Suprapubic skin (tissue), 4 donors: ENCODE measurements around the gene GAS6. TPM values are rescaled to one million over a fixed set of nuclear protein-coding genes. Genes with fewer than 3 reads are reported as not detected.

Experiments
- DNase-seq, 2 donors: peaks; one replicate each; pipeline ENCODE4 v3.0.0-alpha.2; 2019; ENCODE audit warnings: low spot score in 2 of 2
- H3K27ac ChIP-seq: fragments of 200-600 bp; sonication (generic); one replicate; pipeline ENCODE4 v1.5.1; 2019
- H3K27me3 ChIP-seq: fragments of 200-600 bp; sonication (generic); one replicate; pipeline ENCODE4 v1.5.1; 2019
- H3K36me3 ChIP-seq: fragments of 200-600 bp; sonication (generic); one replicate; pipeline ENCODE4 v1.5.1; 2019
- H3K4me1 ChIP-seq: fragments of 200-600 bp; sonication (generic); one replicate; pipeline ENCODE4 v1.5.1; 2019
- H3K4me3 ChIP-seq: fragments of 200-600 bp; sonication (generic); one replicate; pipeline ENCODE4 v1.5.1; 2019; ENCODE audit warnings: mild to moderate bottlenecking
- H3K9me3 ChIP-seq: fragments of 200-600 bp; sonication (generic); one replicate; pipeline ENCODE4 v1.5.1; 2019
- CTCF ChIP-seq, 2 donors: fragments of 200-600 bp in 1 of 2; fragments of 450-650 bp in 1 of 2; sonication (generic) in 1 of 2; IDR thresholded peaks; one replicate each; pipeline ENCODE4 v1.5.1; 2016 to 2019; ENCODE audit warnings: antibody characterized with exemption in 2 of 2, mild to moderate bottlenecking in 1 of 2, moderate library complexity in 1 of 2
- EP300 ChIP-seq: sonication (generic); formaldehyde crosslinking; IDR thresholded peaks from one replicate; pipeline ENCODE4 v1.6.1; 2017; ENCODE audit warnings: antibody characterized with exemption
- POLR2A ChIP-seq, 2 donors: fragments of 450-650 bp; IDR thresholded peaks; one replicate each; pipeline ENCODE4 v1.6.1; 2017; ENCODE audit warnings: antibody characterized with exemption in 2 of 2, mild to moderate bottlenecking in 2 of 2, moderate library complexity in 2 of 2
- POLR2AphosphoS5 ChIP-seq, 3 donors: sonication (generic); formaldehyde crosslinking; IDR thresholded peaks; one replicate each; pipeline ENCODE4 v1.6.1; 2017; ENCODE audit warnings: antibody characterized with exemption in 3 of 3
- WGBS: methylation state at CpG from one replicate; pipeline ENCODE4 v1.1.5; 2018; 5-methylcytosine and 5-hydroxymethylcytosine counted together
- total RNA-seq, 4 donors: library from RNA; depleted of rRNA; stranded (reverse); fragments of >200 nt; gene quantifications; one replicate each; pipeline ENCODE4 v1.1.0, GENCODE V29; 2016

Gene GAS6
- total RNA-seq, 4 donors from 2014 or later, result 175 to 286 (median 224) TPM

- DNase-seq, result no peak
- no peak overlapping the region for H3K27ac ChIP-seq
- 88% methylated on average over 19 of the region's 30 CpGs for WGBS
- H3K36me3 ChIP-seq, result no peaks in the 10 kb centered on the region
- H3K27me3 ChIP-seq, result no peaks in the 10 kb centered on the region
- H3K4me1 ChIP-seq, result peaks cover 21% of the 10 kb centered on the region
- H3K9me3 ChIP-seq, result no peaks in the 10 kb centered on the region
- H3K4me3 ChIP-seq, result no peak overlapping the region
- no peak for TF ChIP-seq CTCF (IDR thresholded peaks at IDR 0.05)
- no peak for TF ChIP-seq POLR2AphosphoS5 (IDR thresholded peaks at IDR 0.05)
- TF ChIP-seq EP300, result no peak
- no peak for TF ChIP-seq POLR2A (IDR thresholded peaks at IDR 0.05)
Measured at GRCh38 chr13:113813070-113813748, 50.7 kb downstream of the GAS6 start.

- Histone ChIP-seq H3K4me1 (peaks cover 13% of the 10 kb centered on the region), H3K27me3 (no peaks in the 10 kb centered on the region), H3K9me3 (no peaks in the 10 kb centered on the region), H3K27ac (no peak overlapping the region), H3K4me3 (no peak overlapping the region), H3K36me3 (no peaks in the 10 kb centered on the region)
- TF ChIP-seq POLR2A (IDR thresholded peaks at IDR 0.05), result no peak
- TF ChIP-seq CTCF (IDR thresholded peaks at IDR 0.05), result no peak
- no peak for TF ChIP-seq POLR2AphosphoS5 (IDR thresholded peaks at IDR 0.05)
- no peak for TF ChIP-seq EP300
- DNase-seq, result no peak
- 83% methylated on average over 26 of the region's 51 CpGs for WGBS
Measured at GRCh38 chr13:113812178-113813040, 51.5 kb downstream of the GAS6 start.

- Histone ChIP-seq H3K4me1 (peaks cover 2% of the 10 kb centered on the region), H3K9me3 (no peaks in the 10 kb centered on the region), H3K27ac (no peak overlapping the region), H3K27me3 (no peaks in the 10 kb centered on the region), H3K36me3 (no peaks in the 10 kb centered on the region), H3K4me3 (no peak overlapping the region)
- DNase-seq, result no peak
- no peak for TF ChIP-seq POLR2AphosphoS5 (IDR thresholded peaks at IDR 0.05)
- no peak for TF ChIP-seq CTCF (IDR thresholded peaks at IDR 0.05)
- TF ChIP-seq EP300, result no peak
- 82% methylated on average over 15 of the region's 30 CpGs for WGBS
Measured at GRCh38 chr13:113811081-113811928, 52.6 kb downstream of the GAS6 start.

GRCh38 chr13:113810640-113811039 lies 53.2 kb downstream of the GAS6 start:
- no peaks in the 10 kb centered on the region for H3K4me1 ChIP-seq
- H3K9me3 ChIP-seq, result no peaks in the 10 kb centered on the region
- no peak for TF ChIP-seq POLR2A (IDR thresholded peaks at IDR 0.05)
- TF ChIP-seq POLR2AphosphoS5 (IDR thresholded peaks at IDR 0.05), result no peak
- no peak for TF ChIP-seq CTCF (IDR thresholded peaks at IDR 0.05)
- TF ChIP-seq EP300, result no peak
- H3K27ac ChIP-seq, result no peak overlapping the region
- no peak for DNase-seq
- H3K36me3 ChIP-seq, result no peaks in the 10 kb centered on the region
- 86% methylated on average over 8 of the region's 14 CpGs for WGBS
- no peaks in the 10 kb centered on the region for H3K27me3 ChIP-seq
- H3K4me3 ChIP-seq, result no peak overlapping the region
